Lower leg skin (tissue), 4 donors: ENCODE results near the gene GSPT2. TPM values are rescaled to one million over a fixed set of nuclear protein-coding genes. Genes with fewer than 3 reads are reported as not detected.

Experiments used
- DNase-seq, 2 donors: peaks; one replicate each; pipeline ENCODE4 v3.0.0-alpha.2; 2019; ENCODE audit warnings: low spot score in 2 of 2
- H3K4me3 ChIP-seq: fragments of 200-600 bp; sonication (generic); 2 replicates; pipeline ENCODE4 v1.5.1; 2017; ENCODE audit warnings: mild to moderate bottlenecking, low read depth; ENCODE audit not compliant: poor library complexity, severe bottlenecking
- POLR2A ChIP-seq, 2 donors: fragments of 450-650 bp; IDR thresholded peaks; one replicate each; pipeline ENCODE4 v1.6.1; 2016 to 2017; ENCODE audit warnings: antibody characterized with exemption in 2 of 2, mild to moderate bottlenecking in 1 of 2, moderate library complexity in 1 of 2
- WGBS, 2 donors: methylation state at CpG; one replicate each; pipeline ENCODE4 v1.1.5; 2018; 5-methylcytosine and 5-hydroxymethylcytosine counted together
- intact Hi-C: fragments of 100-400 bp; cut with DNase I; formaldehyde crosslinking; loops from one replicate; pipeline ENCODE4 v1.15.0; 2023; ENCODE audit warnings: low total_unique reads
- total RNA-seq, 4 donors: library from RNA; depleted of rRNA; stranded (reverse); fragments of >200 nt; gene quantifications; one replicate each; pipeline ENCODE4 v1.1.0, GENCODE V29; 2016
- TF ChIP-seq, protein P1 (sequence below), 3 donors: fragments of 450-650 bp; IDR thresholded peaks; one replicate each; pipeline ENCODE4 v1.5.1; 2016; ENCODE audit warnings: antibody characterized with exemption in 3 of 3, mild to moderate bottlenecking in 3 of 3, moderate library complexity in 2 of 3

GSPT2 gene
- total RNA-seq, 4 donors from 2014 or later, result 1.3 to 2.9 (median 1.6) TPM

DNA sequence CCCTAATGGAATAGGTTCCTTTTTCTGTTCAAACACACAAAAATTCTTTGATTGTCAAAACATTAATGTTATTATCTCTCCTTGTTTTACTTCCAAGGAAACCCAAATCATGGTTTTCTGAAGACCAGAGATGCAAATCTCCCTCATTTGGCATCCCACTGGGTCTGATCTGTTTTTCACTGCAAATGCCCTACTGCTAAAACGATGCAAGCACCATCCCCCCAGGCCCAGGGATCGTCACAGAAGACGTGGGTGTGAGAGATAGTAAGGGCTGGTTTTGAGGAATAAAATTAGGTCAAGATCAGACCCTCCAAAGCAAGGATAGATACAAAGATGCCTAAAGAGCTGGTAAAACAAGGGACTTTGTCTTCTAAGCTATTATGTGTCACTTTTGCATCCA, 33.6 kb downstream of the GSPT2 start:
- 12 to 15% methylated on average over 3 of the region's 3 CpGs for WGBS, 2 donors
- no peak for TF ChIP-seq POLR2A (IDR thresholded peaks at IDR 0.05)
- TF ChIP-seq, protein P1, sequence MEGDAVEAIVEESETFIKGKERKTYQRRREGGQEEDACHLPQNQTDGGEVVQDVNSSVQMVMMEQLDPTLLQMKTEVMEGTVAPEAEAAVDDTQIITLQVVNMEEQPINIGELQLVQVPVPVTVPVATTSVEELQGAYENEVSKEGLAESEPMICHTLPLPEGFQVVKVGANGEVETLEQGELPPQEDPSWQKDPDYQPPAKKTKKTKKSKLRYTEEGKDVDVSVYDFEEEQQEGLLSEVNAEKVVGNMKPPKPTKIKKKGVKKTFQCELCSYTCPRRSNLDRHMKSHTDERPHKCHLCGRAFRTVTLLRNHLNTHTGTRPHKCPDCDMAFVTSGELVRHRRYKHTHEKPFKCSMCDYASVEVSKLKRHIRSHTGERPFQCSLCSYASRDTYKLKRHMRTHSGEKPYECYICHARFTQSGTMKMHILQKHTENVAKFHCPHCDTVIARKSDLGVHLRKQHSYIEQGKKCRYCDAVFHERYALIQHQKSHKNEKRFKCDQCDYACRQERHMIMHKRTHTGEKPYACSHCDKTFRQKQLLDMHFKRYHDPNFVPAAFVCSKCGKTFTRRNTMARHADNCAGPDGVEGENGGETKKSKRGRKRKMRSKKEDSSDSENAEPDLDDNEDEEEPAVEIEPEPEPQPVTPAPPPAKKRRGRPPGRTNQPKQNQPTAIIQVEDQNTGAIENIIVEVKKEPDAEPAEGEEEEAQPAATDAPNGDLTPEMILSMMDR (IDR thresholded peaks at IDR 0.05), result no peak
- no peak overlapping the region for H3K4me3 ChIP-seq
- intact Hi-C loops, result no loop called here
- no peak for DNase-seq

DNA sequence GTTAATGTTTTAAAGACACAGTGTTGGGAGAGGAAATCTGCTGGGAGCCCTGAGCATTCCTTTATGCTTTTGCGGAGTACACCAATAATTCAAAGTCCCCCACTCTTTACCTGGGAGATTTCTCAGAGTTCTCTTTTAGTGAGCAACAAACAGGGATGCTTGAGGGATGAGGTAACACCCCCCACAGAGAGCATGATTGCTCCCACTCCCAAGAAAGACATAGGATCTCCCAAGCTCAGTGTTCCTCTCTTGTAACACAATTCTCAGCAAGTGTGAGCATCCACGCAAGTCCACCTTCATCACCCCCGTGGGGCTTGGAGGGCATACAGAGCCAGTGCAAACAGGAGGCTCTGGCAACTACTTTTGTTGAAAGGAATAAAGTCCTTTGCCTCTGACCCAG, 36.1 kb downstream of the GSPT2 start:
- 68 to 78% methylated on average over 3 of the region's 3 CpGs for WGBS, 2 donors
- DNase-seq, result no peak
- no peak for TF ChIP-seq POLR2A (IDR thresholded peaks at IDR 0.05)
- TF ChIP-seq, protein P1 (IDR thresholded peaks at IDR 0.05), result no peak
- H3K4me3 ChIP-seq, result no peak overlapping the region
- intact Hi-C loops, result no loop called here

DNA sequence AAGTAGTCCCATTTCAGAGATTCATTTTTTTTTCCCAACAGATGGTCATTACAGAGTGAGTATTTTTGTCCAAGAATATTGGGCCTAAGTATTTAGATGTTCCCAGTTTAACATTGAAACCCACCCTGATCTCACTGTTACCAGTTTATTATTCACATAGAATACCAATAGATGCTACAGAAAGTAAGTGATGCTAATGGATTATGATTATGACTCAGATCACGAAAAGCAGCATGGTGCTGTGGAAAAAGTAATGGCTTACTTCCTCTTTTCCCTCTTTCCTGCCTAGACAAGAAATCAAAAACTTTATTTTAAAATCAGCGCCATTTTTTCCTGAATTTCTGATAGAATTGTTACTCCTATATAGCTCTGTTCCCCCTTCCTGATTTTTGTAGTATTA, 51.9 kb downstream of the GSPT2 start:
- no peak for DNase-seq
- 67 to 97% methylated on average over 2 of the region's 2 CpGs for WGBS, 2 donors
- no peak for TF ChIP-seq POLR2A (IDR thresholded peaks at IDR 0.05)
- TF ChIP-seq, protein P1 (IDR thresholded peaks at IDR 0.05), result no peak
- no peak overlapping the region for H3K4me3 ChIP-seq
- intact Hi-C loops, result no loop called here

Other genes starting within 250 kb of the GSPT2 start
- gene NUDT11, start 246.8 kb upstream of the GSPT2 start, total RNA-seq, result 1 to 10 TPM in 3 of 4 donors, under 1 TPM in 1; 0.27 to 2.4 (median 1.7) TPM
- gene CENPVL3, start 124.5 kb upstream of the GSPT2 start, total RNA-seq, result not detected
- not detected for gene CENPVL2, start 60.6 kb upstream of the GSPT2 start, total RNA-seq
- gene CENPVL1, start 32.9 kb upstream of the GSPT2 start, total RNA-seq, result not detected
- gene MAGED1, start 150.2 kb downstream of the GSPT2 start, total RNA-seq, result 10 to 100 TPM; 26.0 to 42.3 (median 31.1) TPM